ENCODE results near the gene SNTB2.

- TF ChIP-seq POLR2A (IDR thresholded peaks at IDR 0.05): no peak
- no peak for TF ChIP-seq CTCF (IDR thresholded peaks at IDR 0.05)
Measured at GRCh38 chr16:69190598-69190997, 3.6 kb downstream of the SNTB2 start.
